ENCODE data around the gene PTPN23.

The PTPN23 gene

DNA sequence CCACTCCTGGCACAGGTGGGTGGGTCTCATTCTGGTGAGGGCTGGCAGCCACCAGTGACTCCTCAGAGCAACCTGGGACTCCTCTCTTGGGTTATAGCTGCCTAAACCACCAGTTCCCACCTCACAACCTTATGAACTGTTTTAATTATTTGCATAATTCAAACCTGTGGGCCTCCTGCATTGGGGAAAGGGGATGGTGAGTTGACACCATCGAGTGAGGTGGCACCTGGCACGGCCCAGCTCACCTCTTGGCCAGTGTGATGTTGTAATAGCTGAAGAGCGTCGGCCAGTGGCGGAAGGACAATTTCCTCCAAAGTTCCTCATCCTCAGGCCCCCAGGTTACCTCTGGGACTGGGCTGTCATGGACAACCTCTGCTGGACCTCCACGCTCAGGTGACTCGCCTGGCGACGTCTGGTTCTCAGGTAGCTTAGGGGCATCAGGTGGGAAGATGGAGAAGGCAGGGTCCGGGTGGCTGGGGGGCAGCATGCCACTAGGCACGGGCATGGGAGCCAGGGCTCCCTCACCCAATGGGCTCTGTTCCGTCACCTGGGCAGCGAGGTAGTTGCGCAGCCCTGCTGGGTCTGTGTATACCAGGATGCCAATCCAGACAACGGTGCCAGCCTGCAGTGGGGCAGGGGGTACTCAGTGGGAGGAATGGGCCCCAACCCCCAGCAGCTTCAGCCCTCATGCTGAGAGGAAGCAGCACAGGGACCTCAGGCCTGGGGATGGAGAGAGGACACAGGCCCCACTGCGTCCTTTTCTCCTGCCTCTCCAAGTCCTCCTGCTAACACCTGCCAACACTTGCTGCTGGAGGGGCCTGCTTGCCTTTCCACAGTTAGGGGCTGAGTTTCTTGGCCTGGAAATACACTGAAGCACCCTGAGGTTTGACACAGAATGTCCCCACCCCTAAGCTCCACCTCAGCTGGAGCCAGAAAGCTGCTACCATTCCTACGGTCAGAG is 38.5 kb downstream of the PTPN23 start:
- DNase-seq, result no peak

- DNase-seq, result no peak
These were observed 39.2 kb downstream of the PTPN23 start for GRCh38 chr3:47420044-47420430.

- DNase-seq, result peak in 49 of 51 donors; percentile 26 to 92 (median 73)
These were observed 40.0 kb downstream of the PTPN23 start for GRCh38 chr3:47420511-47421484.

GRCh38 chr3:47421741-47422649 is 41.2 kb downstream of the PTPN23 start:
- peak in 1 of 51 donors; percentile 23 for DNase-seq

DNA sequence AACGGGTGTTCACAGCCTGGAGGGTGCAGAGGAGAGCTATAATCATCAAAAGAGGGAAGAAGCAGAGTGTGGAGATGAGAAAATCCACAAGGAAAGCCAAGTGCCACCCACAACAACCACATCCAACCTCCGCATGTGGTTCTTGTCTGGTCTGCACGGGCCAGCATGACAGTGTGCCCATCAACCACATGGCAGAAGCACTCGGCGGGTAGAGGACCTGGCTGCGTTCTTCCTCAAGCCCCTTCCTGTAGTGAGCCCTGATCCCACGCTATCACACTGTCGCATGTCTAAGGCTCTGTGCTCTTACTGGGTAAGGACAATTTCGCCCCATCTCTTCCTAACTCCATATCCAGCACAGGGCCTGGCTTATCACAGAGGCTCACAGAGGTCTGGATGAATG is 41.9 kb downstream of the PTPN23 start:
- DNase-seq, result peak in 1 of 51 donors; percentile 25

- no peak for DNase-seq
These were observed 42.8 kb downstream of the PTPN23 start for GRCh38 chr3:47423548-47424145.

GRCh38 chr3:47424434-47425382 is 43.9 kb downstream of the PTPN23 start:
- no peak for DNase-seq

GRCh38 chr3:47425383-47425778 is 44.6 kb downstream of the PTPN23 start:
- DNase-seq, result no peak

GRCh38 chr3:47425959-47426358 is 45.1 kb downstream of the PTPN23 start:
- no peak for DNase-seq

- no peak for DNase-seq
These were observed 47.0 kb downstream of the PTPN23 start for GRCh38 chr3:47427866-47428265.

GRCh38 chr3:47428662-47429061 is 47.8 kb downstream of the PTPN23 start:
- no peak for DNase-seq

DNA sequence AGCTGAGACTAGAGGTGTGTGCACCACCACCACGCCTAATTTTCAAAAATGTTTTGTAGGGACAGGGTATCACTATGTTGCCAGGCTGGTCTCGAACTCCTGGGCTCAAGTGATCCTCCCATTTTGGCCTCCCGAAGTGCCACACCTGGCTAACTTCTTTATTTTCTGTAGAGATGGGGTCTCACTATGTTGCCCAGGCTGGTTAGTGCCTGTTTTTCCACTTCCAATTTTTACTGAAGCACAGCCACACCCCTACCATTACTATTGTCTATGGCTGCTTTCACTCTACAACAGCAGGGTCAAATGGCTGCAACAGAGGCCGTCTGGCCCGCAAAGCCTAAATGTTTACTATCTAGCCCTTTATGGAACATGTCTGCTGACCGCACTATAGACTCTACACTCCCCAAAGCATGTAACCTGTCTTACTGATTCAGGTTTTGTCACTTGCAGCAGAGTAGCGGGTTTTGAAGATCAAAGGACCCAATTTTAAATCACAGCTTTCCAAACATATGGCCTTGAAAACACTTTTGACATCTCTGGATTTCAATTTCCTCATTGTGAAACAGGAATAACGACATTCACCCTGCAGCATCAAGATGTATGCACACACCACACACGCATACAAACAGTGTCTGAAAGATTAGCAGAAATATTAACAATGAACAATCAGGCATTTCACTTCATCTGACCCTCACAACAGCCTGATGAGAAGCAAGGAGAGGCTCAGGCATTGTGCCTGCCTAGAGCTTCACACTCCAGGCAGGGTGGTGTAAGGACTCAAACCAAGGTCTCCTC is 48.9 kb downstream of the PTPN23 start:
- DNase-seq, result no peak

DNA sequence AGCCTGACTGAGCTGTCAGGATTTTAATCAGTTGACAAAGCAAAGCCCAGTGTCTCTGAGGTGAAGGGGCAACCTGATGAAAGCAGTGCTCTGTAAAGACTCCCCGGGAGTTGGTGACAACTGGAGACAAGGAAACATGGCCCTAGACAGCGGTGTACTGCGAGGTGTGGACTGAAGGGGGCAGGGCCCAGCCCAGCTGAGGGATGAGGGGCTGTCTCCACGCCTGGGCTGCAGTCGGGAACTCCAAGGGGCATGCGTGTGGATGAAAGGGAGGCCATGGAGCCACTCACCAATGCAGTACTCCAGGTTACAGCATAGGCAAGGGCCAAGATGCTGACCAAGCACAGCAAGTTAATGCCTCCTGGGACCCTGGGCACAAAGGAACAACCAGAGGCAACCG is 49.8 kb downstream of the PTPN23 start:
- DNase-seq, result no peak

GRCh38 chr3:47431225-47431624 is 50.4 kb downstream of the PTPN23 start:
- DNase-seq, result no peak

DNA sequence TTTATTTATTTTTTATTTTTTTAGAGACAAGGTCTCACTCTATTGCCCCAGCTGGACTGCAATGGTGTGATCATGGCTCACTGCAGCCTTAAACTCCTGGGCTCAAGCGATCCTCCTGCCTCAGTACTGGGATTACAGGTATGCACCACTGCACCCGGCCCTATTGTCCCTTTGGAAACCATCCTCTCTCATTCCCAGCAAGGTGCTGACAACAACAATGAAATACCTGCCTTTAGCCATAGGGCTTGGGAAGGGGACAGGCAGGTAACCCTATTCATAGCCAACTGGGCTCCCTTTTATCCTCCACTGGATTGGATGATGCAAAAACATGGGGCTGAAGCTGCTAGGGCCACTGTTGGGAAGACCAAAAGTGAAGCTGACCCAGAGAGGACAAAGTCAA is 51.9 kb downstream of the PTPN23 start:
- no peak for DNase-seq

GRCh38 chr3:47433796-47434195 is 53.0 kb downstream of the PTPN23 start:
- no peak for DNase-seq

GRCh38 chr3:47434849-47435248 is 54.0 kb downstream of the PTPN23 start:
- no peak for DNase-seq

- no peak for DNase-seq
These were observed 55.4 kb downstream of the PTPN23 start for GRCh38 chr3:47436180-47436579.

GRCh38 chr3:47440131-47440530 is 59.3 kb downstream of the PTPN23 start:
- DNase-seq, result peak in 18 of 51 donors; percentile 11 to 56 (median 42)
